Posterior vena cava (tissue), 2 donors: ENCODE measurements around the gene ETNK1. TPM values are rescaled to one million over a fixed set of nuclear protein-coding genes. Genes with fewer than 3 reads are reported as not detected.
"Not testable (repeated sequence)": the region's sequence is repeated elsewhere in the genome, so short reads cannot be mapped to it uniquely, and the experiment has no call there.

Source experiments
- DNase-seq: peaks from one replicate; pipeline ENCODE4 v3.0.0-alpha.2; 2020; ENCODE audit warnings: low spot score
- intact Hi-C, 2 donors: fragments of 100-400 bp; cut with DNase I; formaldehyde crosslinking; loops; one replicate each; pipeline versions ENCODE4 v1.14.1 to v1.14.2; 2022 to 2023
- long read RNA-seq, 2 donors: library from polyadenylated mRNA; unstranded; transcript quantifications; one replicate each; pipeline ENCODE4 v2.0.0, GENCODE V29; 2020 to 2021
- total RNA-seq, 2 donors: library from RNA; stranded (reverse); fragmentation: NEBNext Ultra II Directional; extraction: Animal tissue kit (Norgen Biotek cat#: 25700); gene quantifications; one replicate each; pipeline ENCODE4 v1.2.1, GENCODE V29; 2021
- donor health status: DM: yes; HTN: yes; CAD: no.
- donor health status: DM: yes; HTN: yes; CAD: no.

Gene ETNK1, protein sequence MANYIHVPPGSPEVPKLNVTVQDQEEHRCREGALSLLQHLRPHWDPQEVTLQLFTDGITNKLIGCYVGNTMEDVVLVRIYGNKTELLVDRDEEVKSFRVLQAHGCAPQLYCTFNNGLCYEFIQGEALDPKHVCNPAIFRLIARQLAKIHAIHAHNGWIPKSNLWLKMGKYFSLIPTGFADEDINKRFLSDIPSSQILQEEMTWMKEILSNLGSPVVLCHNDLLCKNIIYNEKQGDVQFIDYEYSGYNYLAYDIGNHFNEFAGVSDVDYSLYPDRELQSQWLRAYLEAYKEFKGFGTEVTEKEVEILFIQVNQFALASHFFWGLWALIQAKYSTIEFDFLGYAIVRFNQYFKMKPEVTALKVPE
- total RNA-seq, result 10 to 100 TPM; 47.3 to 48.2 TPM
- long read RNA-seq, donor 1, full-length matches to known transcripts, result 1 of 4 reads
- long read RNA-seq, donor 1, partial matches to known transcripts, result 0 of 4 reads
- long read RNA-seq, donor 1, other reads (novel, unspliced or antisense), result 3 of 4 reads
- long read RNA-seq, donor 2, full-length matches to known transcripts, result 2 of 6 reads
- long read RNA-seq, donor 2, partial matches to known transcripts, result 1 of 6 reads
- long read RNA-seq, donor 2, other reads (novel, unspliced or antisense), result 3 of 6 reads

DNA sequence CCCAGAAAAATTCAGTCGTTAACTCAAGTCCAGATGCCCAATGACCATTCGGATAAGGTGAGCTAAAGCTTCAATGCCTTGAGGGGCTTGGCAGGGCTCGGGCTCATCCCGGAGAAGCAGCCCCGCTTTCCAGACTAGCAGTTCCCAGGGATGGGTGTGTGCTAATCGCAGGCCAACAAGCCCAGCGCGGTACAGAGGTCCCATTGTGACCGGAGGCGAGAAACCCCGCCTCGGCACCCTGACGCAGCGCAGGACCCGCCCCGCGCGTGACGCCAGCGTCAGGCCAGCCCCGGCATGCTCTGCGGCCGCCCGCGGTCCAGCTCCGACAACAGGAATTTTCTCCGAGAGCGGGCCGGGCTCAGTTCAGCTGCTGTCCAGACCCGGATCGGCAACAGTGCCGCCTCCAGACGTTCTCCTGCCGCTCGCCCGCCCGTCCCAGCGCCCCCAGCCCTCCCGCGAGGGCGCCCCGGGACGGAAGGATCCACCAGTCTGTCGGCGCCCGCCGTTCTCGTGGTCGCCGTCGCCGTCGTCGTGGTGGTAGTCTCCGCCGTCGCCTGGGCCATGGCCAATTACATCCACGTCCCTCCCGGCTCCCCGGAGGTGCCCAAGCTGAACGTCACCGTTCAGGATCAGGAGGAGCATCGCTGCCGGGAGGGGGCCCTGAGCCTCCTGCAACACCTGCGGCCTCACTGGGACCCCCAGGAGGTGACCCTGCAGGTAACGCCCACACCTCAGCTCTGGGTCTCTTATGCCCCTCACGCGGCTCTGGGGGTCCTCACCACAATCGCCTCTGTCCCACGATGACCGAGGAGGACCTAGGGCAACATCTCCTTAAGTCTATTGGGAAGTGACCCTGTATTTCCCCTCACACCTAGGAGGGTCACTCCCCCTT is at the start of gene ETNK1:
Gene ETNK1 (plus strand): TSS at position 302 of the 892 bp plus-strand sequence. CDS start 260 bp downstream, at position 562.
- intact Hi-C loops, result loop anchor here (10.0 kb wide), 1 partner anchor 80 kb away; the partner anchor contains the start of gene C2CD5 (in 2 of the 2)
- peak; percentile 99 for DNase-seq

DNA sequence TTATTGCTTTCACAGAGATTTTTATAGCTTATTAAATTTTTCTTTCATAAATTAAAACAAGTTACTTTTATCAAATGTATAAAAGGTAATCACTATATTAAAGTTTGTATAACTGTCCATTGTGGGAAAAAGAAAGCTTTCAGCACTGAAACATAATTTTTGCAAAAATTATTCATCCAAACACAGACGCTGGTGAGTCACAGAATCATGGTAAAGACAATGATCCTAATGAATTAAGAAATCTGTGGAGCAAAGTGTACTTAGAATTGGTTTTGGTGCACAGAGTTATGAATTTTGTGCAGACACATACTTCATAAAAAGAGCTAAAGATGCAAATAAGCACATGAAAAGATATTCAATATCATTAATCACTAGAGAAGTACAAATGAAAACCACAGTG is 48.9 kb upstream of the ETNK1 start:
- DNase-seq, result no peak

DNA sequence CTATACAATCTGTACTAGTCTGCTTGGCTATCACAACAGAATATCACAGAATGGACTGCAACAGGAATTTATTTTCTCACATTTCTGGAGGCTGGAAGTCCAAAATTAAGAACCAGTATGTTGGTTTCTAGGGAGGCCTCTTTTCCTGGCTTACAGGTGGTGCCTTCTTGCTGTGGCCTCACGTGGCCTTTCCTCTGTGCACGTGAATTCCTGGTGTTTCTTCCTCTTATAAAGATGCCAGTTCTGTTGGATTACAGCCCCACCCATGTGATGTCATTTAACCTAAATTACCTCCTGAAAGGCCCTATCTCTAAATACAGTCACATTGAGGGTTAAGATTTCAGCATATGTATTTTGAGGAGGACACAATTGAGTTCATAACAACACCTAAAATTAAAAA is 48.5 kb upstream of the ETNK1 start:
- intact Hi-C loops, result no loop called here
- DNase-seq, result no peak

More for the DNA sequence above, 48.9 kb upstream of the ETNK1 start:
- intact Hi-C loops, result no loop called here

DNA sequence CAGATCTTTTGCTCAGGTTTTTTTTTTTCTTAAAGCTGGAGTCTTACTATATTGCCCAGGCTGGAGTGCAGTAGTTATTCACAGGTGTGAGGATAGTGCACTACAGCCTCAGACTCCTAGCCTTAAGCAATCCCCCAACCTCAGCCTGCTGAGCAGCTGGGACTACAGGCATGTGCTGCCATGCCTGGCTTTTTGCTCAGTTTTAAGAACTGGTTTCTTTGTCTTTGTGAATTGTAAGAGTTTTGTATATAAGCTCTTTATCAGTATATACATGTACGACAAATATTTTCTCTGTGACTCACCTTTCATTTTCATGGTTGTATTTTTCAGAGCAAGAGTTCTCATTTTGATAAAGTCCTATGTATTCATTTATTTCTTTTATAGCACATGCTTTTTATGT is 47.3 kb upstream of the ETNK1 start:
- DNase-seq, result no peak
- intact Hi-C loops, result no loop called here

DNA sequence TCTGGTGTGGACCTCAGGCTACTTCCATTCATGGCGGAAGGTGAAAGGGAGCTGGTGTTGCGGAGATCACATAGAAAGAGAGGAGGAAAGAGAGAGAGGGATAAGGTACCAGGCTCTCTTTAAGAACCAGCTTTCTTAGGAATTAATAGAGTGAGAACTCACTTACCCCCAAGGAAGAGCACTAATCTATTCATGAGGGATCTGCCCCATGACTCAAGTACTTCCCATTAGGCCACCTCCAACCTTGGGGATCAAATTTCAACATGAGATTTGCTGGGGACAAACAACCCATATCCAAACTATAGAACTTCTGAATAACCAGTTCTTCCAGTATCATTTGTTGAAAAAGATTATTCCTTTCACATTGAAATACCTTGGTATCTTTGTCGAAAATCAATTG is 46.6 kb upstream of the ETNK1 start:
- intact Hi-C loops, result no loop called here
- no peak for DNase-seq

DNA sequence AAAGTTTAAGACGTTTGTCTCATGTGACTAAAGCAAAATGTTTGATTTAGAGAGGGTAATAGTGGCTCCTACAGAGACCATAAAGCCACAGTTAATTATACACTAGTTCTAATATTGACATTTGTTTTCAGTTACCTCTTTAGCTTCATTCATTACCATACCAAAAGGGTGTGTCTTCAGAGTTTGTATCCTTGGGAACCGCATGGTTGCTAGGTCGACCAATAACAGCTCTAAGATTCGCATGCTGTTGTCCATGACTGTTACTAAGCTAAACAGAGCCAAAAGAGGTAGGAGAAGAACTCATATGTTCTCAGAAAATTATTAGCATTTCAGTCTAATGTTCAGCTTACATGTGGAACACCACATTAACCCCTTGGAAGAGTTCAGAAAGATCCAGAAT is 36.2 kb upstream of the ETNK1 start:
- DNase-seq, result no peak
- intact Hi-C loops, result no loop called here

DNA sequence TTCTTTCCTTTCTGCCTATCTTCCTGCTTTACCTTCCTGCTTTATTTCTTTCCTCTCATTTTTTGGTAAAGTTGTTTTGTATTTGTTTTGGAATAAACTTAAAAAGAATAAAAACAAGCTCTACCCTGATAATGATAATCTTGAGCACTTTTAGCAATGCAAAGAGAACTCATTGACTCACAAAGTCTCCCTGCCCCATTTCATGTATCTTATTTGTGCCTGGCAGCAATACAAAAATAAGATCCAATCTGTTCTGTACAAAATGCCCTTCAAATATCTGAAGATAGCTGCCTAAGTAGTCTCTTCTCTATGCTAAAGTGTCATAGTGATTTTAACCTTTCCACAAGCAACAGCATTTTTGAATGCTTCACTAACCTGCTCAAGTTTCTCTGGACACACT is 31.1 kb upstream of the ETNK1 start:
- intact Hi-C loops, result no loop called here
- DNase-seq, result no peak

DNA sequence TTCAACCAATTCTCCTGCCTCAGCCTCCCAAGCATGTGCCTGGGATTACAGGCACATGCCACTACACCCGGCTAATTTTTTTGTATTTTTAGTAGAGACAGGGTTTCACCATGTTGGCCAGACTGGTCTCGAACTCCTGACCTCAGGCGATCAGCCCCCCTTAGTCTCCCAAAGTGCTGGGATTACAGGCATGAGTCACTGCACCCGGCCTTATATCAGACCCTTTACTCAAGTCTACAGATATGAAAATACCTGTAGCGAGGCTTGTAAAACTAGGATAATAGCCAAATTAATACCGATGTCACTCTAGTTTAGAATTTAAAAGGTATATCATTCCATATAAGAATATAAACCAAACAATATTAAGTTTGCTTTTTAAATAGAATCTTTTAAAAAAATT is 27.4 kb upstream of the ETNK1 start:
- DNase-seq, intact Hi-C loops: not testable (repeated sequence)

DNA sequence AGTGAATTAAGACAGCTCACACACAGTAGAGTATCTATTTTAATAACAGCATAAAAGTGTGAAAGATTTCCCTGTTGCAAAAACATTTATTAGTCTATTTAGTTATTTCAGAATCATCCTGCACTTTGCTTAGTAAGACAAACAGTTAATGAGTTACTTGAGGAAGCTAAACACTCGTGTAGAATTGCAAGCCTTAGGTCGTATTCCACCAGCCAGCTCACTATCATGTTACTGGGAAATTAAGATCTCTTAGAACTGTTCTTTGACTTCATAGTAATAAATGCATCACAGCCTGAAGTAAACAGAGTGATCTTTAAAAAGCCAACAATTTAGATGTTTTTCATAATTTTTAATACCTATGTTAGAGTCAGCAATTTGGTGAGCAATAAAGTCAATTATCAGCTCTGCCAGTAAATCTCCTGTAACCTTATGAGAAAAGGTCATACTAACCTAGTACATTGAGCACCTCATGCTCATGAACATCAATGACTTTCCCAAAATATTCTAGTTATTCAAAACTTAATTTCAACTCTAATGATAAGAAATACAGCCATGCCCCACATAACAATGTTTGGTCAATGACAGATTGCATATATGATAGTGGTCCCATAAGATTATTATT is 26.7 kb upstream of the ETNK1 start:
- intact Hi-C loops, result no loop called here
- DNase-seq, result no peak

DNA sequence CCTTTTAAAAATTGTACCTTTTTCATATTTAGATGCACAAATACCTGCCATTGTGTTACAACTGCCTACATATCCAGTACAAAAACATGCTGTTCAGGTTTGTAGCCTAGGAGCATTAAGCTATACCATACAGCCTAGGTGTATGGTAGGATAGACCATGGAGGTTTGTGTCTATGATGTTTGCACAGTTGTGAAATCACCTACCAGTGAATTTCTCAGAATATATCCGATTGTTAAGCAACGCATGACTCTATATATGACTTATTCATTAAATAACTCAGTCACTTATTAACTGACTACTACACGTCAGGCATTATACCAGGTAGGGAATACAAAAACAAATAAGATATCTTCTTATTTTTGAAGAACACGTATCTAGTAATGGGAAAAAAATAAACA is 26.2 kb upstream of the ETNK1 start:
- intact Hi-C loops, result no loop called here
- no peak for DNase-seq

DNA sequence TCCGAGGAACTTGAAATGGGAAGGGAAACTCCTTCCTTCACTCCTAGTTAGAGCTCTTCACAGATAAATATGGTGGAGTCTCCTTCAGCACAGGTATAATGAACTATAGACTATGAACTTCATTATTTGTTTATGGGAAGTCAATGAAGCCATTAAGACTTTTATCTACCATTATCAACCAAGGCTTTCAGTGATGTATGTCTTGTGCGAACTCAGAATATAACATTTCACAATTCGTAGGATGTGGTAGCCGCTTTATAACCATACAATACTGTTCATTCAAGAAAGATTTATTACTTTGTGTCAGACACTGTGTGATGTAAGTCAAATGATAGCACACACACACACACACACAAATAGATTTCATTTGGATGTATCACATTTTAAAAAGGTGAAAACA is 24.8 kb upstream of the ETNK1 start:
- intact Hi-C loops, result no loop called here
- DNase-seq, result no peak

DNA sequence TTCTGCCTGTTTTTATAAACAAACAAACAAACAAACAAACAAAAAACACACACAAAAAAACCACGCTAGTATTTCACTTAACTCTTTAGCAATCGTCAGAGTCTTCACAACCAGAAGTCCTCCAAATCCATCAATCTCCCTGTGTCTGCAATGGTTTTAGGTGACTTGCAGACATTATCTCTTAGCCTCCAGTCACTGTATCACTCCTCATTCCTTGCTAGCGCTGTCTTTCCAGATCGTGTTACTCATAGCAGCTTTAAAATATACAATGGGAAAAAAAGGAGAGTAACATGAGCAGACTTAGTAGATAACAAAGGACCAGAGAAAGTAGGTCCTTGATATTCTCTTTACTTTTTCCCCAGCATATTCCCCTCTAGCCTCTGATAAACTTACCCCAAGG is 15.5 kb upstream of the ETNK1 start:
- intact Hi-C loops, result no loop called here
- no peak for DNase-seq

DNA sequence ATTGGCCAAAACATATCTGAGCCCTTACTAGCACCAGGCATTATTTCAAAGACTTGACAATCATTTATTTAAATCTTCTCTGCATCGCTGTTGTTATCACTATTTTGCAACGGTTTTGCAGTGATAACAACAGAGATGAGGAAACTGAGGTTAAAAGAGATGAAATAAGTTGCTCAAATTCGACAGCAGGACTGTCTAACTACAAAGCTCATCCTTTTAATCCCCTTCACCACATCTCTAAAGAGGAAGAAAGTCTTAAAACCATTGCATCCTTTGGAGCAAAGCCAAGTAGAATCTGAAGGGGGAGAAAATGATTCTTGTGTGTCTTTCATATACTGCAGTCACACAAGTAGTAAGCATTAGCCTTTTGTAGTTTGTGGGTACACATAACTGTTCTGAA is 14.8 kb upstream of the ETNK1 start:
- intact Hi-C loops, result no loop called here
- no peak for DNase-seq

DNA sequence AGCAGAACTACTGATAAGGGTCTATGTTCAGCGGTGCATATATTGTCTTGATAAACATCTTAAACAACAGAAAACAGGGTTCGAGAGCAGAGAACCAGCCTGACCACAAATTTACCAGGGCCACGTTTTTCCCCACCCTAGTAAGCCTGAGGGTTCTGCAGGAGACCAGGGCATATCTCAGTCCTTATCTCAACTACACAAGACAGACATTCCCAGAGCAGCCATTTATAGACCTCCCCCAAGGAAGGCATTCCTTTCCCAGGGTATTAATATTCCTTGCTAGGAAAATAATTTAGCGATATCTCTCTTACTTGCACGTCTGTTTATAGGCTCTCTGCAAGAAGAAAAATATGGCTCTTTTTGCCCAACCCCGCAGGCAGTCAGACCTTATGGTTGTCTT is 12.1 kb upstream of the ETNK1 start:
- intact Hi-C loops, DNase-seq: not testable (repeated sequence)

DNA sequence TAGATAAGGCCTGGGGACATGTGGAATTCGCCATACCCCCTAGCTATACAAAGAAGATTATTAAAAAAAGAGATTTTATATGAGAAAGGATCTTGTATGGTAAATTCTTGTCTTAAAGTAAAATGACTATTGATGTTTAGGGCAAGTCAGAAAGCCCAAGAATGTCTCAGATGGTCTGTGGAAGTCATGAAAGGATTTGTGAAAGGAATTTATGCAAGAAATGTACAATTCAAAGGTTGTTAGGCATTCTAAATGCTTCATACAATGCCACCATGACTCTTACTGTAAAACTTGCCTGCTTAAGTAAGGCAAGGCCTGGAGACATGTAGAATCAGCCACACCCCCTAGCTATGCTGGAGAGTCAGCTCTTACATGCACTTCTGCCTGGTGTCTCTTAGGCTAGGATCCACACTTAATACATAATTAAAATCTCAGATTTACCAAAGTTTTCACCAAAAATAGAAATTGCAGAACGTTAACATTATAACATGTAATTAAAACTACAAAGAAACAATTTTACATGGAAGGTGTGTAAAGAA is 8.9 kb upstream of the ETNK1 start:
- DNase-seq, result no peak
- intact Hi-C loops, result no loop called here

DNA sequence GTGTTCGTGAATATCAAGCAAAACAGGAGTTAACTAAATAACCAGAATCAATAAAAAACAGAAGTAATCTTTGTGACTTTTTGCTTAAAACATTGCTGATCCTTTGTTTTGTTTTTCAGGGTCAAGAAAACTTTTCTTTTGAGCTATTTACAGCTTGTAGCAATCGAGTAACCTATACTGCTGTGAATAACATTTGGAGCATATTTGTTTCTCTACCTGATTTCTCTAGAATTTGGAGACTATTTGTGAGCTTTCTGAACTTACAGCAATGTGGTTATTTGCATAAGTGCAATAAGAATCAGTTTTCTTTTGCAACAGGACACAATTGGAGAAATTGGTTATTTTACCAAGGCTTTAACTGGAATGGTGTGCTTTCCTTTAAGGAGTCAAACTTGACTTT is 7.3 kb upstream of the ETNK1 start:
- no peak for DNase-seq
- intact Hi-C loops, result no loop called here

DNA sequence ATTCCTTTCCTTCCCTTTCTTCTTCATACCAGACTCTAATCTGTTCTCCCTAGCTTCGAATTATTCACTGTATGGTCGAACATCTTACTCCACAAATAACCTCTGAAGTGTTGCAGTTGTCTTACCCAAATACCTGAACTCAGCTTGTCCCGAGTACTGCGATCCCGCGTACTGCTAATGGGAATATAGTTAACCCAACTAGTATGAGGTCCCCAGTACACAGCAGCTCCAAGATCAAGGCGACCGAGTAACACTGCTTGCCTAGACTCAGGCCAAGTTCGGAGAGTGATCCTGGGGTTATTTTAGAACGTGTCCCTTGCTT is 462 bp upstream of the ETNK1 start:
- intact Hi-C loops, result loop anchor here (10.0 kb wide), 1 partner anchor 80 kb away; the partner anchor contains the start of gene C2CD5 (in 2 of the 2)
- DNase-seq, result no peak

DNA sequence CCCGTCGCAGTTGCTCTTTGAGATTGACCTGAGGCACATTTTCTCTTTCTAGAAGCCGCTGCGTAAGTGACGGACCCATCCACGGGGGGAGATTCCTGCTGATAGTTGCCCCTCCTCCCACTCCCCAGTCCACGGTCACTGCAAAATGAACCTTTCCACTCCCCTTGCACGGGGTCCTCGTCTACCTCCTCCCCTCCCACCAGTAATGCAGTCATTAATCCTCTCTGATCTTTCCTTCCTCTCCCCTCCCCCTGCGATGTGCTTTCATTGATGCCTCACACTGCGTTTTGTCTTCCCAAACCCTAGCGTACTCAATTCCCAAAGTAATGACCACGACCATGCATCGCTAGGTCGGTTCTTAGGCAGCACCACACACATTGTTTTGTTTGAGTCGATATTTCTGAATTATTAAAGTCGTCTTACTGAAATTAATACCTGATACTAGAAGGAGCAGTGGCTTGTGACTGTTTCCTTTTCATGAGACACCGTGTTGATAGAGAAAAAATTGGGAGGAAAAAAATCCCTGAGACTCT is 857 bp downstream of the ETNK1 start:
- DNase-seq, result no peak
- intact Hi-C loops, result loop anchor here (10.0 kb wide), 1 partner anchor 81 kb away; the partner anchor contains the start of gene C2CD5 (in 2 of the 2)

DNA sequence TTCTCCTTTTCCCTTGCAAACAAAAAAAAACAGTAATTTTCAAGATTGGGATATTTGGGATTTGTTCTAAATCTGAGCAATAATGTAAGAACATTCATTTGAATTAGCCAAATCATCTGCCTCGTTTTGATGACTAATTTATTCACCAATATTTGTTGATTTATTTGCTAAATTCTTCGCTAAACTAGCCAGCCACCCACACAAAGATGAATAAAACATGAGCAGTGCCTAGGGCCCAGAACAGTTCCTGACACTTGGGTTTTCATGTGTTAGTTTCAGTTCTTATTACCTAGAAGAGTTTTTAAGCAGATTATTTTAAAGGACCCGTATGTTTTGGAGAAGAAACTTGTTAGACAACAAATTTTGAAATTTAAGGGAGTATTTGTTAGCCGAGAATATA is 1.4 kb downstream of the ETNK1 start:
- intact Hi-C loops, result loop anchor here (10.0 kb wide), 1 partner anchor 82 kb away; the partner anchor contains the start of gene C2CD5 (in 2 of the 2)
- no peak for DNase-seq
